ENCODE measurements around the gene DRGX.

Gene DRGX

GRCh38 chr10:49318755-49319154, 77.1 kb downstream of the DRGX start:
- no peaks in the 10 kb centered on the region for H3K9me3 Mint-ChIP-seq
- H3K36me3 Mint-ChIP-seq, result no peaks in the 10 kb centered on the region
- no peaks in the 10 kb centered on the region for H3K27me3 Mint-ChIP-seq
- ATAC-seq, result no peak
- peaks cover 2% of the 10 kb centered on the region for H3K4me1 Mint-ChIP-seq
- no peak overlapping the region for H3K27ac Mint-ChIP-seq
- H3K4me3 Mint-ChIP-seq, result no peak overlapping the region

GRCh38 chr10:49318028-49318427, 77.9 kb downstream of the DRGX start:
- no peak for ATAC-seq
- Mint-ChIP-seq H3K4me1 (peaks cover 9% of the 10 kb centered on the region), H3K4me3 (no peak overlapping the region), H3K27ac (no peak overlapping the region), H3K36me3 (no peaks in the 10 kb centered on the region), H3K9me3 (no peaks in the 10 kb centered on the region), H3K27me3 (no peaks in the 10 kb centered on the region)

- H3K27me3 Mint-ChIP-seq, result no peaks in the 10 kb centered on the region
- no peak for ATAC-seq
These were observed 81.1 kb downstream of the DRGX start for GRCh38 chr10:49314806-49315205.

More at GRCh38 chr10:49314806-49315205, 81.1 kb downstream of the DRGX start:
- Mint-ChIP-seq H3K4me3 (no peak overlapping the region), H3K9me3 (peaks cover 2% of the 10 kb centered on the region), H3K36me3 (no peaks in the 10 kb centered on the region), H3K27ac (no peak overlapping the region), H3K4me1 (peaks cover 32% of the 10 kb centered on the region)
